DND-41 (cell line): ENCODE data around the gene TNNT2.

Source experiments
- ATAC-seq: fragments of 200-7000 bp; cut with Tn5 transposase; 3 replicates; pipeline ENCODE4 v1.9.1; 2021; ENCODE audit warnings: low read depth; ENCODE audit not compliant: insufficient read depth
- DNase-seq: peaks from one replicate; pipeline ENCODE4 v3.0.0-alpha.2; 2020
- H2AFZ ChIP-seq: 2 replicates; pipeline ENCODE4 v1.6.0; 2012; ENCODE audit warnings: low read depth, low read length
- H3K27ac ChIP-seq: 2 replicates; pipeline ENCODE4 v1.5.1; 2012; ENCODE audit warnings: low read length, inconsistent platforms
- H3K27me3 ChIP-seq: fragments of 200-600 bp; sonication (generic); 2 replicates; pipeline ENCODE4 v1.6.0; 2012; ENCODE audit warnings: low read length, mild to moderate bottlenecking, inconsistent platforms; ENCODE audit not compliant: insufficient read depth, poor library complexity
- H3K36me3 ChIP-seq: 2 replicates; pipeline ENCODE4 v1.5.1; 2012; ENCODE audit warnings: low read length, inconsistent platforms; ENCODE audit not compliant: insufficient read depth
- H3K4me1 ChIP-seq: 2 replicates; pipeline ENCODE4 v1.5.1; 2012; ENCODE audit warnings: mild to moderate bottlenecking, low read length; ENCODE audit not compliant: insufficient read depth
- H3K4me2 ChIP-seq: 2 replicates; pipeline ENCODE4 v1.6.0; 2012; ENCODE audit warnings: mild to moderate bottlenecking, moderate library complexity, low read length, inconsistent platforms; ENCODE audit not compliant: insufficient read depth
- H3K4me3 ChIP-seq, 2 experiments: fragments of 200-600 bp in 1 of 2; shearing (Covaris generic) in 1 of 2; 2 replicates each; pipeline ENCODE4 v1.5.1; 2012 to 2016; ENCODE audit warnings: inconsistent platforms in 2 of 2, low read length in 2 of 2, mild to moderate bottlenecking in 2 of 2, low read depth in 1 of 2, moderate library complexity in 1 of 2
- H3K79me2 ChIP-seq: 2 replicates; pipeline ENCODE4 v1.6.0; 2012; ENCODE audit warnings: low read length, inconsistent platforms; ENCODE audit not compliant: insufficient read depth
- H3K9ac ChIP-seq: 2 replicates; pipeline ENCODE4 v1.6.0; 2012; ENCODE audit warnings: low read depth, mild to moderate bottlenecking, inconsistent platforms, low read length, moderate library complexity
- H3K9me3 ChIP-seq: 2 replicates; pipeline ENCODE4 v1.5.1; 2012; ENCODE audit warnings: low read length, moderate library complexity, mild to moderate bottlenecking, inconsistent platforms; ENCODE audit not compliant: insufficient read depth, severe bottlenecking
- H4K20me1 ChIP-seq: 2 replicates; pipeline ENCODE4 v1.6.0; 2012; ENCODE audit warnings: low read length; ENCODE audit not compliant: insufficient read depth
- EZH2 ChIP-seq: IDR thresholded peaks from 3 replicates; pipeline ENCODE4 v1.6.1; 2012; ENCODE audit warnings: borderline replicate concordance, low read depth, mild to moderate bottlenecking, moderate library complexity, low read length, inconsistent platforms; ENCODE audit not compliant: severe bottlenecking
- TF ChIP-seq, protein P1 (sequence below): IDR thresholded peaks from 2 replicates; pipeline ENCODE4 v1.5.1; 2012; ENCODE audit warnings: borderline replicate concordance, low read length, moderate library complexity, mild to moderate bottlenecking; ENCODE audit not compliant: poor library complexity, severe bottlenecking; ENCODE audit errors: extremely low read depth

TNNT2 gene

DNA sequence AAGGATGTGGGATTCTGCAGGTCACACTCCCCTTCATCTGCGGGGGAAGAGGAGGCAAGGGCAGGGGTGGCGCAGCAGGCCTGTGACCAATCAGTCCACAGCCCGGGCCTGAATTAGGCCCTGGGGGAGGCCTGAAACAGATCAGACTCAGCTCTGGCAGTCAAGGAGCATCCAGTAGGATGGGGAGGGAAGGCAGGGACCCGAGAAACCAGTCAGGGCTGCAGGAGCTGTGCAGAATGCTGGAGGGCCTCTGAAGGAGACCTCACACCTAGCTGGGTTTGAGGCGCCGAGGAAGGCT is 12.7 kb downstream of the TNNT2 start:
- Histone ChIP-seq H4K20me1 (peaks cover 6% of the 10 kb centered on the region), H3K27ac (no peak overlapping the region)

DNA sequence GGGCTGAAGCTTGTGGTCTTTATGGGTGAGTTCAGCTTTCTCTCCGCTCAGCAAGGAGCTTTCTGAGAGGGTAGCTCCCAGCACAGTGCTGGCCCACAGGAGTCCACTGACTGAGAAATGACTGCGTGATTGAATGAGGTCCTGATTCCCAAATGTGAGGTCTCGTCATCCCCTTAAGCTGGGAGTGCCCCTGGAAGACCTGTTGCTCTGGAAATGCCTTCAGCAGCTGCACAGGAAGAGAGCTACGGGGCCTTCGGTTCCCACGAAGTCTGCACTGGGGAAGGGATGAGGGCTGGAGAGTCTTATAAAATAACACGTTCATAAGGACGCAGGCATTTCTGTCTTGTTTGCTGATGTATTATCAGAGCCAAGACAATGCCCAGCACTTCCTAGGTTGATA is 14.0 kb downstream of the TNNT2 start:
- Histone ChIP-seq H3K4me3 (no peak overlapping the region), H2AFZ (no peak overlapping the region), H3K9me3 (no peaks in the 10 kb centered on the region), H4K20me1 (peaks cover 6% of the 10 kb centered on the region), H3K4me2 (no peak overlapping the region), H3K27me3 (no peaks in the 10 kb centered on the region), H3K79me2 (no peaks in the 10 kb centered on the region), H3K36me3 (no peaks in the 10 kb centered on the region), H3K27ac (no peak overlapping the region), H3K9ac (no peak overlapping the region), H3K4me1 (no peaks in the 10 kb centered on the region)
- no peak for TF ChIP-seq EZH2
- TF ChIP-seq, protein P1, sequence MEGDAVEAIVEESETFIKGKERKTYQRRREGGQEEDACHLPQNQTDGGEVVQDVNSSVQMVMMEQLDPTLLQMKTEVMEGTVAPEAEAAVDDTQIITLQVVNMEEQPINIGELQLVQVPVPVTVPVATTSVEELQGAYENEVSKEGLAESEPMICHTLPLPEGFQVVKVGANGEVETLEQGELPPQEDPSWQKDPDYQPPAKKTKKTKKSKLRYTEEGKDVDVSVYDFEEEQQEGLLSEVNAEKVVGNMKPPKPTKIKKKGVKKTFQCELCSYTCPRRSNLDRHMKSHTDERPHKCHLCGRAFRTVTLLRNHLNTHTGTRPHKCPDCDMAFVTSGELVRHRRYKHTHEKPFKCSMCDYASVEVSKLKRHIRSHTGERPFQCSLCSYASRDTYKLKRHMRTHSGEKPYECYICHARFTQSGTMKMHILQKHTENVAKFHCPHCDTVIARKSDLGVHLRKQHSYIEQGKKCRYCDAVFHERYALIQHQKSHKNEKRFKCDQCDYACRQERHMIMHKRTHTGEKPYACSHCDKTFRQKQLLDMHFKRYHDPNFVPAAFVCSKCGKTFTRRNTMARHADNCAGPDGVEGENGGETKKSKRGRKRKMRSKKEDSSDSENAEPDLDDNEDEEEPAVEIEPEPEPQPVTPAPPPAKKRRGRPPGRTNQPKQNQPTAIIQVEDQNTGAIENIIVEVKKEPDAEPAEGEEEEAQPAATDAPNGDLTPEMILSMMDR: no peak
- no peak for DNase-seq
- ATAC-seq: no peak

More for the DNA sequence above, 12.7 kb downstream of the TNNT2 start:
- DNase-seq (no peak), ATAC-seq (no peak)
- Histone ChIP-seq H3K36me3 (no peaks in the 10 kb centered on the region), H3K9me3 (no peaks in the 10 kb centered on the region), H3K9ac (no peak overlapping the region), H3K79me2 (no peaks in the 10 kb centered on the region), H2AFZ (no peak overlapping the region), H3K4me3 (no peak overlapping the region), H3K4me2 (no peak overlapping the region), H3K4me1 (no peaks in the 10 kb centered on the region), H3K27me3 (no peaks in the 10 kb centered on the region)
- TF ChIP-seq, protein P1: no peak
- no peak for TF ChIP-seq EZH2

DNA sequence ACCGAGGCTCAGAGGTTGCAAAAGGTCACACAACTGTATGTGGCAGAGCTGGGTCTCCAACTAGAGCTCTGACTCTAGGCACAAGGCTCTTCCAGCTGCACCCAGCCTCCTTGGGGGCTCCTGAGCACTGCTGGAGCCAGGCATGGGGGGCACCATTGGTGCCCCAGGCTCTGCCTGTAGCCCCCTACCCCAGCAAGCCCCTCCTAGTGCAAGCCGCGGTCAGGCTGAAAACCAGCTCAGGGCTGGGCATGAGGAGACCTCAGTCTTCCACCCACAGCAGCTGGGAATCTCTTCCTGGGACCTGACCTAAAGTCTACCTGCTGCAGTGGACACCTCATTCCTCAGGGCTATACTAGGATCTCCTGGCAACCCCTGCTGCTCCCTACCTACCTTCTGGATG is 14.6 kb downstream of the TNNT2 start:
- Histone ChIP-seq H3K4me2 (no peak overlapping the region), H3K36me3 (no peaks in the 10 kb centered on the region), H3K27me3 (no peaks in the 10 kb centered on the region), H4K20me1 (peaks cover 6% of the 10 kb centered on the region), H3K4me3 (no peak overlapping the region), H3K4me1 (no peaks in the 10 kb centered on the region), H3K9ac (no peak overlapping the region), H3K9me3 (no peaks in the 10 kb centered on the region), H3K27ac (no peak overlapping the region), H2AFZ (no peak overlapping the region), H3K79me2 (no peaks in the 10 kb centered on the region)
- ATAC-seq: no peak
- TF ChIP-seq, protein P1: no peak
- TF ChIP-seq EZH2: no peak
- DNase-seq: no peak
